H9 (cell line): Measurements from ENCODE around the gene TPM2. TPM values are rescaled to one million over a fixed set of nuclear protein-coding genes. Genes with fewer than 3 reads are reported as not detected.

Experiments used
- DNase-seq: peaks from one replicate; pipeline ENCODE4 v3.0.0-alpha.2; 2017
- H2AFZ ChIP-seq: one replicate; pipeline ENCODE4 v1.6.1; 2013; ENCODE audit warnings: mild to moderate bottlenecking, low read length, control low read depth, moderate library complexity
- H2AK5ac ChIP-seq: 2 replicates; pipeline ENCODE4 v1.6.1; 2013; ENCODE audit warnings: low read length, control low read depth, mixed read lengths; ENCODE audit not compliant: insufficient read length
- H2BK120ac ChIP-seq: one replicate; pipeline ENCODE4 v1.6.1; 2013; ENCODE audit warnings: low read depth, mild to moderate bottlenecking, low read length, control low read depth, inconsistent platforms; ENCODE audit not compliant: poor library complexity, severe bottlenecking
- H2BK12ac ChIP-seq: 2 replicates; pipeline ENCODE4 v1.6.1; 2013; ENCODE audit warnings: low read length, control low read depth, mixed read lengths, low read depth; ENCODE audit not compliant: insufficient read length
- H2BK15ac ChIP-seq: 2 replicates; pipeline ENCODE4 v1.6.1; 2013; ENCODE audit warnings: low read depth, low read length, control low read depth
- H2BK20ac ChIP-seq: one replicate; pipeline ENCODE4 v1.6.1; 2013; ENCODE audit warnings: low read depth, mild to moderate bottlenecking, low read length, control low read depth, inconsistent platforms; ENCODE audit not compliant: poor library complexity, severe bottlenecking
- H2BK5ac ChIP-seq: 2 replicates; pipeline ENCODE4 v1.6.1; 2013; ENCODE audit warnings: low read length, control low read depth, mixed read lengths; ENCODE audit not compliant: insufficient read length
- H3K14ac ChIP-seq: 2 replicates; pipeline ENCODE4 v1.6.1; 2013; ENCODE audit warnings: low read length, control low read depth; ENCODE audit not compliant: insufficient read depth
- H3K18ac ChIP-seq: 2 replicates; pipeline ENCODE4 v1.6.1; 2013; ENCODE audit warnings: low read depth, mild to moderate bottlenecking, mixed read lengths, low read length, control low read depth; ENCODE audit not compliant: insufficient read length
- H3K23ac ChIP-seq: 2 replicates; pipeline ENCODE4 v1.6.1; 2013; ENCODE audit warnings: low read length, control low read depth, mixed read lengths, low read depth; ENCODE audit not compliant: insufficient read length
- H3K23me2 ChIP-seq: 2 replicates; pipeline ENCODE4 v1.6.1; 2013; ENCODE audit warnings: low read depth, mild to moderate bottlenecking, mixed read lengths, low read length, control low read depth; ENCODE audit not compliant: insufficient read length, poor library complexity, severe bottlenecking
- H3K27ac ChIP-seq: 2 replicates; pipeline ENCODE4 v1.5.1; 2013; ENCODE audit warnings: low read length, control low read depth, mixed read lengths, low read depth; ENCODE audit not compliant: insufficient read length
- H3K27me3 ChIP-seq: 2 replicates; pipeline ENCODE4 v1.6.1; 2013; ENCODE audit warnings: low read length, control low read depth, inconsistent platforms; ENCODE audit not compliant: insufficient read depth
- H3K4ac ChIP-seq: 2 replicates; pipeline ENCODE4 v1.6.1; 2013; ENCODE audit warnings: low read depth, mild to moderate bottlenecking, control low read depth, inconsistent platforms, low read length, moderate library complexity
- H3K4me1 ChIP-seq: 2 replicates; pipeline ENCODE4 v1.6.1; 2013; ENCODE audit warnings: low read length, control low read depth, inconsistent platforms; ENCODE audit not compliant: insufficient read depth
- H3K4me2 ChIP-seq: 2 replicates; pipeline ENCODE4 v1.6.1; 2013; ENCODE audit warnings: low read length, control low read depth, mixed read lengths; ENCODE audit not compliant: insufficient read length, insufficient read depth
- H3K56ac ChIP-seq: 2 replicates; pipeline ENCODE4 v1.6.1; 2013; ENCODE audit warnings: low read depth, mild to moderate bottlenecking, mixed read lengths, low read length, control low read depth; ENCODE audit not compliant: insufficient read length
- H3K79me1 ChIP-seq: 2 replicates; pipeline ENCODE4 v1.6.1; 2013; ENCODE audit warnings: low read depth, mild to moderate bottlenecking, moderate library complexity, low read length, control low read depth, inconsistent platforms; ENCODE audit not compliant: insufficient read depth, poor library complexity, severe bottlenecking
- H3K79me2 ChIP-seq: 2 replicates; pipeline ENCODE4 v1.6.1; 2013; ENCODE audit warnings: low read length, control low read depth, inconsistent platforms; ENCODE audit not compliant: insufficient read depth
- H3K9ac ChIP-seq: 2 replicates; pipeline ENCODE4 v1.6.1; 2013; ENCODE audit warnings: low read length, control low read depth, mixed read lengths; ENCODE audit not compliant: insufficient read length; ENCODE audit errors: extremely low read depth
- H3K9me3 ChIP-seq: one replicate; pipeline ENCODE4 v1.6.1; 2013; ENCODE audit warnings: low read depth, low read length, inconsistent platforms; ENCODE audit not compliant: control insufficient read depth
- H3T11ph ChIP-seq: one replicate; pipeline ENCODE4 v1.6.1; 2013; ENCODE audit warnings: mild to moderate bottlenecking, low read length, control low read depth, inconsistent platforms
- H4K20me1 ChIP-seq: one replicate; pipeline ENCODE4 v1.6.1; 2013; ENCODE audit not compliant: control insufficient read depth, insufficient read length, insufficient read depth
- H4K5ac ChIP-seq: 2 replicates; pipeline ENCODE4 v1.6.1; 2013; ENCODE audit warnings: low read depth, mild to moderate bottlenecking, mixed read lengths, low read length, control low read depth; ENCODE audit not compliant: insufficient read length
- H4K8ac ChIP-seq: replicated peaks from 2 replicates; pipeline ENCODE4 v1.6.1; 2013; ENCODE audit warnings: low read length, control low read depth, mixed read lengths, low read depth; ENCODE audit not compliant: insufficient read length
- H4K91ac ChIP-seq: 2 replicates; pipeline ENCODE4 v1.6.1; 2013; ENCODE audit warnings: low read depth, mild to moderate bottlenecking, moderate library complexity, mixed read lengths, low read length, control low read depth; ENCODE audit not compliant: insufficient read length
- H3K27ac Mint-ChIP-seq, 3 experiments: 2 replicates in 2 of 3; 3 replicates in 1 of 3; pipeline ENCODE4 v1.8.0; 2020 to 2021; ENCODE audit warnings: mixed read lengths in 3 of 3, mild to moderate bottlenecking in 1 of 3, moderate library complexity in 1 of 3
- H3K27me3 Mint-ChIP-seq: 2 replicates; pipeline ENCODE4 v1.8.0; 2021; ENCODE audit warnings: low read depth, mild to moderate bottlenecking, moderate library complexity, mixed read lengths
- H3K36me3 Mint-ChIP-seq, 3 experiments: 2 replicates in 2 of 3; 3 replicates in 1 of 3; pipeline ENCODE4 v1.8.0; 2020 to 2021; ENCODE audit warnings: low read depth in 3 of 3, mixed read lengths in 3 of 3; ENCODE audit not compliant: insufficient read depth in 1 of 3
- H3K4me1 Mint-ChIP-seq, 2 experiments: 2 replicates each; pipeline ENCODE4 v1.8.0; 2020; ENCODE audit warnings: mixed read lengths in 2 of 2
- H3K4me3 Mint-ChIP-seq, 2 experiments: 2 replicates in 1 of 2; 3 replicates in 1 of 2; pipeline ENCODE4 v1.8.0; 2020 to 2021; ENCODE audit warnings: mild to moderate bottlenecking in 2 of 2, mixed read lengths in 2 of 2, moderate library complexity in 1 of 2
- H3K9me3 Mint-ChIP-seq, 2 experiments: 2 replicates in 1 of 2; 3 replicates in 1 of 2; pipeline ENCODE4 v1.8.0; 2020; ENCODE audit warnings: mild to moderate bottlenecking in 2 of 2, mixed read lengths in 2 of 2, moderate library complexity in 1 of 2
- WGBS: extraction: QIAGEN DNeasy Blood & Tissue Kit; methylation state at CpG from one replicate; pipeline ENCODE4 v1.1.7; 2013; ENCODE audit warnings: missing lambda C conversion rate, low lambda C conversion rate, mixed read lengths; ENCODE audit not compliant: insufficient read length; ENCODE audit errors: extremely low coverage; 5-methylcytosine and 5-hydroxymethylcytosine counted together
- total RNA-seq: library from RNA; stranded (reverse); gene quantifications from 2 replicates; pipeline ENCODE4 v1.2.1, GENCODE V29; 2021
- TF ChIP-seq, protein P1 (sequence below): fragments of 200-600 bp; sonication (generic); conservative IDR thresholded peaks from 3 replicates; pipeline ENCODE4 v1.8.0; 2021; ENCODE audit warnings: antibody characterized with exemption, mild to moderate bottlenecking

Gene TPM2
- total RNA-seq, 1 experiment from 2014 or later: 225 TPM

DNA sequence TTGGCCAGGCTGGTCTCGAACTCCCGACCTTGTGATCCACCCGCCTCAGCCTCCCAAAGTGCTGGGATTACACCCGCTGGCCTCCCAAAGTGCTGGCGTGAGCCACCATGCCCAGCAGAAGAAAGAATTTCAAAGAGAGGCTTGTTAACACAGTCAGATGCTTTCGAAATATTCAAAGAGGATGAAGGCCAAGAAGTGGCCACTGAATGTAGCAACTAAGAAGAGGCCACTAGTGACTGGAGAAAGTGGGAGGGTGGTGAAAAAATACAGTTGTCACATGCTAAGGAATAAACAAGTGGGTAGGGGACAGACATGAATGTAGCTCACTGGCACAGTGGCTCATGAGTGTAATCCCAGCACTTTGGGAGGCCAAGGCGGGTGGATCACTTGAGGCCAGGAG, 13.0 kb upstream of the TPM2 start:
- Histone ChIP-seq H3T11ph (no peak overlapping the region), H4K20me1 (no peaks in the 10 kb centered on the region), H3K23ac (no peak overlapping the region), H2BK20ac (no peak overlapping the region), H3K79me2 (no peaks in the 10 kb centered on the region), H3K56ac (no peak overlapping the region), H4K5ac (no peak overlapping the region), H3K4ac (no peak overlapping the region), H3K9me3 (no peaks in the 10 kb centered on the region), H3K4me2 (no peak overlapping the region), H3K23me2 (no peaks in the 10 kb centered on the region), H2AK5ac (no peak overlapping the region), H3K27me3 (no peaks in the 10 kb centered on the region), H3K79me1 (no peaks in the 10 kb centered on the region), H2BK120ac (no peak overlapping the region), H3K14ac (no peak overlapping the region), H2BK12ac (no peak overlapping the region), H3K27ac (no peak overlapping the region), H2BK15ac (no peak overlapping the region), H4K91ac (no peak overlapping the region), H2BK5ac (no peak overlapping the region), H3K4me1 (no peaks in the 10 kb centered on the region), H3K9ac (no peak overlapping the region), H4K8ac (no peak overlapping the region), H3K18ac (no peak overlapping the region), H2AFZ (no peak overlapping the region)
- no peak for DNase-seq
- Mint-ChIP-seq H3K4me3 (no peak overlapping the region), H3K36me3 (peaks cover 0 to 41% (median 35%) of the 10 kb centered on the region in 3 experiments), H3K9me3 (no peaks in the 10 kb centered on the region), H3K4me1 (no peaks in the 10 kb centered on the region), H3K27ac (no peak overlapping the region), H3K27me3 (no peaks in the 10 kb centered on the region)
- TF ChIP-seq, protein P1, sequence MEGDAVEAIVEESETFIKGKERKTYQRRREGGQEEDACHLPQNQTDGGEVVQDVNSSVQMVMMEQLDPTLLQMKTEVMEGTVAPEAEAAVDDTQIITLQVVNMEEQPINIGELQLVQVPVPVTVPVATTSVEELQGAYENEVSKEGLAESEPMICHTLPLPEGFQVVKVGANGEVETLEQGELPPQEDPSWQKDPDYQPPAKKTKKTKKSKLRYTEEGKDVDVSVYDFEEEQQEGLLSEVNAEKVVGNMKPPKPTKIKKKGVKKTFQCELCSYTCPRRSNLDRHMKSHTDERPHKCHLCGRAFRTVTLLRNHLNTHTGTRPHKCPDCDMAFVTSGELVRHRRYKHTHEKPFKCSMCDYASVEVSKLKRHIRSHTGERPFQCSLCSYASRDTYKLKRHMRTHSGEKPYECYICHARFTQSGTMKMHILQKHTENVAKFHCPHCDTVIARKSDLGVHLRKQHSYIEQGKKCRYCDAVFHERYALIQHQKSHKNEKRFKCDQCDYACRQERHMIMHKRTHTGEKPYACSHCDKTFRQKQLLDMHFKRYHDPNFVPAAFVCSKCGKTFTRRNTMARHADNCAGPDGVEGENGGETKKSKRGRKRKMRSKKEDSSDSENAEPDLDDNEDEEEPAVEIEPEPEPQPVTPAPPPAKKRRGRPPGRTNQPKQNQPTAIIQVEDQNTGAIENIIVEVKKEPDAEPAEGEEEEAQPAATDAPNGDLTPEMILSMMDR: no peak
- WGBS: no CpG with 5 or more reads among the region's 7 CpGs
